HCT116 (cell line): ENCODE data around the gene CD302. TPM values are rescaled to one million over a fixed set of nuclear protein-coding genes. Genes with fewer than 3 reads are reported as not detected.
A peak's percentile ranks its signal among the peaks of the same experiment; 100 is the strongest.
"Not testable (repeated sequence)": the region's sequence is repeated elsewhere in the genome, so short reads cannot be mapped to it uniquely, and the experiment has no call there.

Source experiments
- ATAC-seq: fragments of 200-7000 bp; cut with Tn5 transposase; 2 replicates; pipeline ENCODE4 v1.9.1; 2020; ENCODE audit warnings: mild to moderate bottlenecking, moderate library complexity
- BruUV-seq: library from RNA; stranded (reverse); fragments of 400-500 nt; replicated peaks from 2 replicates; lab custom pipeline; 2021; lab: Mats Ljungman, UMichigan
- CTCF ChIA-PET: fragments of 300-600 bp; sonication (Branson Sonifier 250); formaldehyde crosslinking; loops from one replicate; lab custom pipeline; 2021; ENCODE audit warnings: antibody characterized with exemption; lab: Charles Lee
- POLR2A ChIA-PET: fragments of 300-600, 350-600 bp; sonication (Branson Sonifier 250); formaldehyde crosslinking; loops from one replicate; lab custom pipeline; 2021; ENCODE audit warnings: antibody characterized with exemption; lab: Charles Lee
- RAD21 ChIA-PET, 2 experiments: fragments of 300-600 bp; sonication (Branson Sonifier 250); formaldehyde crosslinking; loops; one replicate each; lab custom pipeline; 2023; ENCODE audit warnings: low total read pairs in 2 of 2; ENCODE audit not compliant: uncharacterized antibody in 2 of 2, unreplicated experiment in 2 of 2, low non-redundant PET in 1 of 2; lab: Charles Lee
- DNase-seq: peaks from one replicate; pipeline ENCODE4 v3.0.0-alpha.2; 2010; ENCODE audit warnings: low read depth, low spot score
- H2AFZ ChIP-seq: fragments of 200-600 bp; shearing (Covaris generic), sonication (generic); 2 replicates; pipeline ENCODE4 v1.6.1; 2017; ENCODE audit warnings: low read depth, mixed run types, mixed read lengths, antibody characterized with exemption, low read length; ENCODE audit not compliant: poor library complexity, severe bottlenecking
- H3K27ac ChIP-seq: 2 replicates; pipeline ENCODE4 v1.5.1; 2012; ENCODE audit warnings: low read depth, low read length
- H3K27me3 ChIP-seq: fragments of 200-600 bp; sonication (generic); 2 replicates; pipeline ENCODE4 v1.6.1; 2016; ENCODE audit warnings: mixed run types, low read length, mixed read lengths; ENCODE audit not compliant: insufficient read depth
- H3K36me3 ChIP-seq, 2 experiments: fragments of 200-500 bp in 1 of 2; fragments of 200-600 bp in 1 of 2; sonication (Bioruptor generic) in 1 of 2; sonication (generic) in 1 of 2; 2 replicates each; pipeline versions ENCODE4 v1.5.1 to v1.6.1; 2014 to 2016; ENCODE audit warnings: low read length in 2 of 2, inconsistent platforms in 1 of 2, mixed read lengths in 1 of 2, mixed run types in 1 of 2; ENCODE audit not compliant: insufficient read depth in 2 of 2, control insufficient read depth in 1 of 2
- H3K4me1 ChIP-seq, 2 experiments: fragments of 200-600 bp in 1 of 2; sonication (generic) in 1 of 2; 2 replicates each; pipeline versions ENCODE4 v1.5.1 to v1.6.1; 2012 to 2017; ENCODE audit warnings: low read length in 2 of 2, inconsistent platforms in 1 of 2, mild to moderate bottlenecking in 1 of 2, mixed read lengths in 1 of 2, mixed run types in 1 of 2, moderate library complexity in 1 of 2; ENCODE audit not compliant: insufficient read depth in 2 of 2, control insufficient read depth in 1 of 2
- H3K4me2 ChIP-seq: fragments of 200-600 bp; sonication (generic); 2 replicates; pipeline ENCODE4 v1.6.1; 2017; ENCODE audit warnings: mixed run types, low read length, mixed read lengths
- H3K4me3 ChIP-seq, 2 experiments: fragments of 200-600 bp in 1 of 2; sonication (generic) in 1 of 2; replicated peaks in 1 of 2; 2 replicates each; pipeline ENCODE4 v1.5.1; 2011 to 2016; ENCODE audit warnings: low read length in 2 of 2, control low read depth in 1 of 2, low read depth in 1 of 2, mild to moderate bottlenecking in 1 of 2, mixed read lengths in 1 of 2, mixed run types in 1 of 2
- H3K79me2 ChIP-seq: fragments of 200-600 bp; sonication (generic); 2 replicates; pipeline ENCODE4 v1.6.1; 2017; ENCODE audit warnings: mild to moderate bottlenecking, mixed run types, low read length, moderate library complexity, mixed read lengths; ENCODE audit not compliant: insufficient read depth
- H3K9ac ChIP-seq: fragments of 200-600 bp; sonication (generic); 2 replicates; pipeline ENCODE4 v1.6.1; 2016; ENCODE audit warnings: low read length, mixed read lengths
- H3K9me2 ChIP-seq: fragments of 200-600 bp; sonication (generic), shearing (Covaris generic); 2 replicates; pipeline ENCODE4 v1.6.1; 2017; ENCODE audit warnings: mixed run types, mild to moderate bottlenecking, moderate library complexity; ENCODE audit not compliant: insufficient read depth
- H3K9me3 ChIP-seq, 2 experiments: fragments of 200-500 bp in 1 of 2; fragments of 200-600 bp in 1 of 2; sonication (Bioruptor generic) in 1 of 2; sonication (generic) in 1 of 2; 2 replicates each; pipeline ENCODE4 v1.6.1; 2014 to 2017; ENCODE audit warnings: low read length in 2 of 2, mixed read lengths in 2 of 2, inconsistent platforms in 1 of 2, low read depth in 1 of 2, mild to moderate bottlenecking in 1 of 2, mixed run types in 1 of 2, moderate library complexity in 1 of 2; ENCODE audit not compliant: control insufficient read depth in 1 of 2, insufficient read depth in 1 of 2
- H4K20me1 ChIP-seq: fragments of 200-600 bp; sonication (generic), shearing (Covaris generic); 2 replicates; pipeline ENCODE4 v1.6.1; 2017; ENCODE audit warnings: mixed run types, mild to moderate bottlenecking, moderate library complexity; ENCODE audit not compliant: insufficient read depth
- CBX3 ChIP-seq: IDR thresholded peaks from 2 replicates; pipeline ENCODE4 v1.6.1; 2012; ENCODE audit warnings: low read depth
- EGR1 ChIP-seq: IDR thresholded peaks from 2 replicates; pipeline ENCODE4 v1.6.1; 2012; ENCODE audit warnings: low read depth
- ELF1 ChIP-seq: IDR thresholded peaks from 2 replicates; pipeline ENCODE4 v1.6.1; 2012; ENCODE audit warnings: low read depth, borderline replicate concordance
- POLR2A ChIP-seq: IDR thresholded peaks from 2 replicates; pipeline ENCODE4 v1.7.0; 2011; ENCODE audit warnings: borderline replicate concordance; ENCODE audit not compliant: insufficient read depth, insufficient read length; ENCODE audit errors: extremely low read depth
- POLR2AphosphoS5 ChIP-seq: IDR thresholded peaks from 2 replicates; pipeline ENCODE4 v1.6.1; 2011; ENCODE audit warnings: mild to moderate bottlenecking, low read depth, low read length, moderate library complexity
- REST ChIP-seq: IDR thresholded peaks from 2 replicates; pipeline ENCODE4 v1.6.1; 2012; ENCODE audit warnings: low read depth
- SRF ChIP-seq: IDR thresholded peaks from 2 replicates; pipeline ENCODE4 v1.6.1; 2012; ENCODE audit warnings: low read depth
- YY1 ChIP-seq: IDR thresholded peaks from 2 replicates; pipeline ENCODE4 v1.6.1; 2011; ENCODE audit warnings: low read length, low read depth, moderate library complexity, mild to moderate bottlenecking; ENCODE audit not compliant: insufficient replicate concordance; ENCODE audit errors: extremely low read depth
- ZNF274 ChIP-seq: fragments of 200-500 bp; sonication (Bioruptor generic); IDR thresholded peaks from 2 replicates; pipeline ENCODE4 v1.6.1; 2014; ENCODE audit warnings: mild to moderate bottlenecking, low read depth, low read length, inconsistent platforms
- intact Hi-C: fragments of 100-400 bp; cut with micrococcal nuclease; formaldehyde crosslinking; loops from 2 replicates; pipeline ENCODE4 v1.10.0; 2022
- total RNA-seq: library from RNA; stranded (reverse); gene quantifications from one replicate; pipeline ENCODE4 v1.2.1, GENCODE V29; 2021; ENCODE audit not compliant: unreplicated experiment
- TF ChIP-seq, protein P1 (sequence below): IDR thresholded peaks from 2 replicates; pipeline ENCODE4 v1.6.1; 2012

CD302 gene
- total RNA-seq, 1 experiment from 2014 or later: 0.15 TPM

- peaks cover 14% of the 10 kb centered on the region; the same call in 1 of the 2 replicates for H4K20me1 ChIP-seq
- TF ChIP-seq EGR1: no peak
- TF ChIP-seq YY1: no peak
- CTCF ChIA-PET: no interaction called here
- H3K27me3 ChIP-seq: no peaks in the 10 kb centered on the region
- no peak overlapping the region for H3K4me3 ChIP-seq
- DNase-seq: no peak
- no peaks in the 10 kb centered on the region for H3K9me2 ChIP-seq
- H3K9me3 ChIP-seq: no peaks in the 10 kb centered on the region
- no peaks in the 10 kb centered on the region for H3K4me1 ChIP-seq
- BruUV-seq: TSS peak; percentile 25
- H2AFZ ChIP-seq: no peak overlapping the region
- peaks cover 85% of the 10 kb centered on the region for H3K79me2 ChIP-seq
- no peak overlapping the region for H3K9ac ChIP-seq
- no peak for ATAC-seq
- H3K4me2 ChIP-seq: no peak overlapping the region
- POLR2A ChIA-PET: no interaction called here
- intact Hi-C loops: no loop called here
- no peak overlapping the region for H3K27ac ChIP-seq
- peaks cover 41 to 50% of the 10 kb centered on the region in 2 experiments for H3K36me3 ChIP-seq
- RAD21 ChIA-PET: no interaction called here
These were observed 49.9 kb downstream of the CD302 start for GRCh38 chr2:159748089-159748488.

- DNase-seq, RAD21 ChIA-PET, H3K27me3 ChIP-seq, H2AFZ ChIP-seq, H3K27ac ChIP-seq, H3K9me3 ChIP-seq, BruUV-seq, CTCF ChIA-PET, intact Hi-C loops, ATAC-seq, H3K9ac ChIP-seq, POLR2A ChIA-PET, H3K4me3 ChIP-seq, H3K9me2 ChIP-seq, H4K20me1 ChIP-seq, H3K4me1 ChIP-seq, H3K4me2 ChIP-seq: not testable (repeated sequence)
- H3K79me2 ChIP-seq: peaks cover 87% of the 10 kb centered on the region
- H3K36me3 ChIP-seq: peaks cover 25 to 38% of the 10 kb centered on the region in 2 experiments
These were observed 52.8 kb downstream of the CD302 start for GRCh38 chr2:159745237-159745636.

- Histone ChIP-seq H3K9me2 (no peaks in the 10 kb centered on the region), H3K27ac (no peak overlapping the region), H3K79me2 (peaks cover 88% of the 10 kb centered on the region), H4K20me1 (peaks cover 10% of the 10 kb centered on the region; the same call in 1 of the 2 replicates), H3K36me3 (peaks cover 23 to 38% of the 10 kb centered on the region in 2 experiments), H3K27me3 (no peaks in the 10 kb centered on the region), H3K4me2 (no peak overlapping the region), H3K9me3 (no peaks in the 10 kb centered on the region), H3K4me1 (no peaks in the 10 kb centered on the region), H3K9ac (no peak overlapping the region), H3K4me3 (no peak overlapping the region), H2AFZ (no peak overlapping the region)
- ATAC-seq (no peak), DNase-seq (no peak)
- intact Hi-C loops: no loop called here
- ChIA-PET POLR2A (no interaction called here), RAD21 (no interaction called here), CTCF (no interaction called here)
- no TSS peak for BruUV-seq
- TF ChIP-seq REST: no peak
- no peak for TF ChIP-seq ZNF274
- TF ChIP-seq POLR2AphosphoS5: no peak
- TF ChIP-seq ELF1: no peak
- no peak for TF ChIP-seq CBX3
- TF ChIP-seq SRF: no peak
- TF ChIP-seq, protein P1, sequence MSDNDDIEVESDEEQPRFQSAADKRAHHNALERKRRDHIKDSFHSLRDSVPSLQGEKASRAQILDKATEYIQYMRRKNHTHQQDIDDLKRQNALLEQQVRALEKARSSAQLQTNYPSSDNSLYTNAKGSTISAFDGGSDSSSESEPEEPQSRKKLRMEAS: no peak
- TF ChIP-seq POLR2A: no peak
These were observed 53.6 kb downstream of the CD302 start for GRCh38 chr2:159744363-159744762.
